HepG2 (cell line): Measurements from ENCODE around the gene DELE1. TPM values are rescaled to one million over a fixed set of nuclear protein-coding genes. Genes with fewer than 3 reads are reported as not detected.

ENCODE experiments used
- ATAC-seq: fragments of 200-7000 bp; cut with Tn5 transposase; 3 replicates; pipeline ENCODE4 v1.9.1; 2020; ENCODE audit warnings: mild to moderate bottlenecking, moderate library complexity
- BruUV-seq: library from RNA; stranded (reverse); fragments of 400-500 nt; replicated peaks from 2 replicates; lab custom pipeline; 2021; lab: Mats Ljungman, UMichigan
- CTCF ChIA-PET: fragments of 300-600 bp; formaldehyde crosslinking; extraction: SDS; loops from one replicate; lab custom pipeline; 2021; ENCODE audit warnings: low total read pairs, inconsistent platforms, low intra/inter-chr PET ratio; lab: Yijun Ruan, JAX
- POLR2A ChIA-PET: fragments of 350-600 bp; sonication (Branson Sonifier 250); formaldehyde crosslinking; loops from one replicate; lab custom pipeline; 2020; ENCODE audit warnings: antibody characterized with exemption, inconsistent platforms; lab: Yijun Ruan, JAX
- DNase-seq: peaks from one replicate; pipeline ENCODE4 v3.0.0-alpha.2; 2015; ENCODE audit warnings: low spot score
- FAIRE-seq: peaks from 3 replicates; lab custom pipeline; 2011; peaks lifted over from hg19 to GRCh38; lab: Jason Lieb, UNC
- H2AFZ ChIP-seq: one replicate; pipeline ENCODE4 v1.6.1; 2011; ENCODE audit warnings: low read length, inconsistent platforms
- H3K27ac ChIP-seq: fragments of 300-600 bp; 3 replicates; pipeline ENCODE4 v1.8.0; 2011; ENCODE audit warnings: mixed run types, mild to moderate bottlenecking, mixed read lengths, low read length, inconsistent platforms; ENCODE audit not compliant: insufficient read depth; ENCODE audit errors: extremely low read length
- H3K27me3 ChIP-seq, 2 experiments: fragments of 200-600 bp in 1 of 2; 2 replicates in 1 of 2; 3 replicates in 1 of 2; pipeline versions ENCODE4 v1.6.0 to v1.8.0; 2011; ENCODE audit warnings: low read length in 2 of 2, mild to moderate bottlenecking in 2 of 2, moderate library complexity in 2 of 2, inconsistent platforms in 1 of 2; ENCODE audit not compliant: insufficient read depth in 2 of 2, control insufficient read depth in 1 of 2
- H3K36me3 ChIP-seq, 2 experiments: fragments of 200-600 bp in 1 of 2; replicated peaks in 1 of 2; 2 replicates in 1 of 2; 3 replicates in 1 of 2; pipeline versions ENCODE4 v1.5.1 to v1.8.0; 2011; ENCODE audit warnings: low read length in 2 of 2, inconsistent platforms in 1 of 2; ENCODE audit not compliant: insufficient read depth in 2 of 2, control insufficient read depth in 1 of 2
- H3K4me1 ChIP-seq: 2 replicates; pipeline ENCODE4 v1.5.1; 2012; ENCODE audit warnings: low read length, inconsistent platforms; ENCODE audit not compliant: insufficient read depth
- H3K4me2 ChIP-seq: 2 replicates; pipeline ENCODE4 v1.6.0; 2011; ENCODE audit warnings: low read depth, low read length, inconsistent platforms
- H3K4me3 ChIP-seq, 3 experiments: fragments of 200-600 bp in 1 of 3; sonication (generic), shearing (Covaris generic) in 1 of 3; replicated peaks in 1 of 3; 2 replicates each; pipeline ENCODE4 v1.5.1; 2011 to 2016; ENCODE audit warnings: low read length in 3 of 3, inconsistent platforms in 2 of 3, low read depth in 2 of 3, mild to moderate bottlenecking in 2 of 3, control low read depth in 1 of 3, mixed read lengths in 1 of 3; ENCODE audit not compliant: insufficient read depth in 1 of 3
- H3K79me2 ChIP-seq: one replicate; pipeline ENCODE4 v1.6.1; 2011; ENCODE audit warnings: low read length, inconsistent platforms; ENCODE audit not compliant: insufficient read depth
- H3K9ac ChIP-seq: 2 replicates; pipeline ENCODE4 v1.6.0; 2011; ENCODE audit warnings: mild to moderate bottlenecking, low read depth, low read length, inconsistent platforms; ENCODE audit not compliant: insufficient read depth
- H3K9me3 ChIP-seq: 2 replicates; pipeline ENCODE4 v1.5.1; 2012; ENCODE audit warnings: mild to moderate bottlenecking, low read length
- H4K20me1 ChIP-seq: 2 replicates; pipeline ENCODE4 v1.6.0; 2011; ENCODE audit warnings: inconsistent platforms, mild to moderate bottlenecking, low read length, moderate library complexity; ENCODE audit not compliant: insufficient read depth
- BATF2 ChIP-seq: sonication (generic); formaldehyde crosslinking; IDR thresholded peaks from 2 replicates; pipeline ENCODE4 v1.8.0; 2022; ENCODE audit warnings: mild to moderate bottlenecking, missing genetic modification reagents, moderate library complexity
- CHCHD3 ChIP-seq: sonication (generic); formaldehyde crosslinking; IDR thresholded peaks from 2 replicates; pipeline ENCODE4 v1.8.0; 2022; ENCODE audit warnings: mild to moderate bottlenecking, missing genetic modification reagents, moderate library complexity
- CREB1 ChIP-seq, 2 experiments: fragments of 450-650 bp in 1 of 2; IDR thresholded peaks; 2 replicates each; pipeline ENCODE4 v1.6.1; 2016 to 2017; ENCODE audit warnings: control low read depth in 1 of 2, mild to moderate bottlenecking in 1 of 2, missing compliant biosample characterization in 1 of 2, missing genetic modification characterization in 1 of 2
- GATAD1 ChIP-seq: IDR thresholded peaks from 2 replicates; pipeline ENCODE4 v1.6.1; 2016; ENCODE audit warnings: missing genetic modification reagents, missing compliant biosample characterization
- GTF3A ChIP-seq: sonication (generic); formaldehyde crosslinking; conservative IDR thresholded peaks from 2 replicates; pipeline ENCODE4 v1.4.0; 2020; ENCODE audit warnings: mild to moderate bottlenecking, missing genetic modification reagents
- IRF2 ChIP-seq: IDR thresholded peaks from 2 replicates; pipeline ENCODE4 v1.6.1; 2018; ENCODE audit warnings: missing genetic modification reagents, missing compliant biosample characterization
- RELA ChIP-seq: sonication (generic); formaldehyde crosslinking; IDR thresholded peaks from 2 replicates; pipeline ENCODE4 v1.4.0; 2020; ENCODE audit warnings: missing genetic modification reagents
- SRSF4 ChIP-seq: fragments of 200-400 bp; formaldehyde crosslinking; IDR thresholded peaks from one replicate; pipeline ENCODE4 v1.6.1; 2018; ENCODE audit warnings: mild to moderate bottlenecking, low read depth, low read length, moderate library complexity; ENCODE audit not compliant: poor library complexity, severe bottlenecking
- STAG1 ChIP-seq: sonication (generic); formaldehyde crosslinking; IDR thresholded peaks from 2 replicates; pipeline ENCODE4 v1.4.0; 2020; ENCODE audit warnings: missing genetic modification reagents
- ZBTB4 ChIP-seq: sonication (generic); formaldehyde crosslinking; IDR thresholded peaks from 2 replicates; pipeline ENCODE4 v1.4.0; 2020; ENCODE audit warnings: missing genetic modification reagents, mild to moderate bottlenecking, borderline replicate concordance
- ZFP90 ChIP-seq: sonication (generic); formaldehyde crosslinking; IDR thresholded peaks from 2 replicates; pipeline ENCODE4 v1.8.0; 2022; ENCODE audit warnings: missing genetic modification reagents, mild to moderate bottlenecking, inconsistent platforms, borderline replicate concordance
- ZNF124 ChIP-seq: sonication (generic); formaldehyde crosslinking; IDR thresholded peaks from 2 replicates; pipeline ENCODE4 v1.4.0; 2020; ENCODE audit warnings: missing genetic modification reagents
- ZNF160 ChIP-seq: sonication (generic); formaldehyde crosslinking; IDR thresholded peaks from 2 replicates; pipeline ENCODE4 v1.8.0; 2022; ENCODE audit warnings: mild to moderate bottlenecking, inconsistent platforms, missing genetic modification reagents
- ZNF274 ChIP-seq: sonication (generic); formaldehyde crosslinking; IDR thresholded peaks from 2 replicates; pipeline ENCODE4 v1.5.1; 2020; ENCODE audit warnings: mild to moderate bottlenecking, missing genetic modification reagents
- WGBS: methylation state at CpG from one replicate; pipeline ENCODE4 v1.1.6; 2017; ENCODE audit warnings: low lambda C conversion rate; 5-methylcytosine and 5-hydroxymethylcytosine counted together
- in situ Hi-C: cut with HindIII; loops from 2 replicates; pipeline ENCODE4 v1.10.0; 2017; ENCODE audit warnings: low pct_unique_long_range_greater_than_20kb; ENCODE audit not compliant: extremely low pct_ligation_motif_present
- intact Hi-C: fragments of 100-400 bp; cut with micrococcal nuclease; formaldehyde crosslinking; loops from one replicate; pipeline ENCODE4 v1.10.0; 2022; ENCODE audit not compliant: unreplicated experiment
- polyA plus RNA-seq, 8 experiments: library from polyadenylated mRNA; depleted of rRNA in 3 of 8; stranded (reverse) in 7 of 8; unstranded in 1 of 8; fragments of >200 nt; fragmentation: Illumina TruSeq in 4 of 8; extraction: Trizol in 4 of 8; gene quantifications; 2 replicates each; pipeline versions ENCODE4 v1.2.1 to v1.2.3, GENCODE V29; 2011 to 2016; ENCODE audit warnings: low read depth in 4 of 8, missing spikeins in 1 of 8, mixed read lengths in 1 of 8; ENCODE audit not compliant: insufficient read depth in 1 of 8
- total RNA-seq, 5 experiments: library from RNA; depleted of rRNA; stranded (reverse); fragments of >200 nt; fragmentation: Illumina TruSeq; extraction: Trizol; gene quantifications; 2 replicates each; pipeline ENCODE4 v1.2.3, GENCODE V29; 2016; ENCODE audit warnings: low read depth in 1 of 5
- TF ChIP-seq, protein P1 (sequence below): sonication (generic); formaldehyde crosslinking; IDR thresholded peaks from 2 replicates; pipeline ENCODE4 v1.4.0; 2020; ENCODE audit warnings: missing genetic modification reagents, mild to moderate bottlenecking, borderline replicate concordance
- TF ChIP-seq, protein P2 (sequence below): sonication (generic); formaldehyde crosslinking; IDR thresholded peaks from 2 replicates; pipeline ENCODE4 v1.4.0; 2020; ENCODE audit warnings: missing genetic modification reagents

DELE1 gene
- total and polyA plus RNA-seq, 2 of the 13 experiments (the other 11 are each of a cell fraction or from before 2014, with no cell fraction given), result 57.5 to 90.3 TPM

DNA sequence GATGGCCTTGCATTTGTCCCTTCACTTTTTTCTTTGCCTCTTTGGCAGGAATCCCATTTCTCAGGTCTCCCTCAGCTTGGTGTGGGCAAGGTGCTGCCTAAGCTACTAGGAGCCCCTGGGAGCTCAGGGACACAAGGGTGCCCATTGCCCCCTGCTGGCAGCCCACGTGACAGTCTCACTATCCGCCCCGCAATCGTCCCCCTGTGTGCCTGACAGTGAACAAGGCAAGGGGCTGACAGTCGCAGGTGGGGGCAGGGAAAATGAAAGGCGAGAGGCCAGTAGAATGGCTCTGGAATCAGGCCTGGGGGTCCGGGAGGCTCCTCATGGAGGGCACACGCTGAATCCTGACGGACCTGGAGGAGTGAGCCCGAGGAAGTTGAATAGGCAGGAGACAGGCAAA, 36.3 kb downstream of the DELE1 start:
- H3K27me3 ChIP-seq, result peaks cover 0 to 28% of the 10 kb centered on the region in 2 experiments; a peak in 4 of 5 replicates
- H3K79me2 ChIP-seq, result no peaks in the 10 kb centered on the region
- no peaks in the 10 kb centered on the region for H3K36me3 ChIP-seq
- CTCF ChIA-PET, result interaction anchor here (1.0 to 2.8 kb wide), 9 partner anchors 12 to 295 kb away, joined by 3 to 30 read pairs (median 4); no protein-coding TSS in a partner anchor
- no peaks in the 10 kb centered on the region for H3K9me3 ChIP-seq
- no peak overlapping the region for H2AFZ ChIP-seq
- H3K9ac ChIP-seq, result no peak overlapping the region
- WGBS, result 19% methylated on average over 10 of the region's 10 CpGs
- FAIRE-seq (no peak), DNase-seq (peak; percentile 17), ATAC-seq (peak; percentile 79)
- no peaks in the 10 kb centered on the region for H4K20me1 ChIP-seq
- POLR2A ChIA-PET, result interaction anchor here (0.7 to 2.9 kb wide), 4 partner anchors 9 to 268 kb away, joined by 3 to 12 read pairs (median 3); partner anchors contain the start of genes DELE1 and RNF14
- in situ Hi-C loops (no loop called here), intact Hi-C loops (loop anchor here (1.0 to 5.0 kb wide), 4 partner anchors 33 to 268 kb away; no protein-coding TSS in a partner anchor)
- no peak overlapping the region for H3K27ac ChIP-seq
- peaks cover 20% of the 10 kb centered on the region for H3K4me1 ChIP-seq
- no TSS peak for BruUV-seq
- no peak overlapping the region for H3K4me3 ChIP-seq
- H3K4me2 ChIP-seq, result peak overlapping the region; percentile 79
- TF ChIP-seq CREB1 (IDR thresholded peaks at IDR 0.05) (no peak), CREB1 (CRISPR knock-in tag; IDR thresholded peaks at IDR 0.05) (no peak), ZNF274 (CRISPR knock-in tag) (0 out of 2 replicates have a peak, but pooled peaks have one; percentile 35), BATF2 (no peak), ZNF124 (CRISPR knock-in tag) (no peak), SRSF4 (no peak), RELA (CRISPR knock-in tag) (no peak), IRF2 (CRISPR knock-in tag) (no peak), ZNF160 (CRISPR knock-in tag) (no peak), STAG1 (CRISPR knock-in tag) (peak; percentile 43), GTF3A (no peak), ZFP90 (no peak), CHCHD3 (CRISPR knock-in tag) (no peak), GATAD1 (CRISPR knock-in tag) (no peak), ZBTB4 (CRISPR knock-in tag) (no peak)
- TF ChIP-seq, protein P1, sequence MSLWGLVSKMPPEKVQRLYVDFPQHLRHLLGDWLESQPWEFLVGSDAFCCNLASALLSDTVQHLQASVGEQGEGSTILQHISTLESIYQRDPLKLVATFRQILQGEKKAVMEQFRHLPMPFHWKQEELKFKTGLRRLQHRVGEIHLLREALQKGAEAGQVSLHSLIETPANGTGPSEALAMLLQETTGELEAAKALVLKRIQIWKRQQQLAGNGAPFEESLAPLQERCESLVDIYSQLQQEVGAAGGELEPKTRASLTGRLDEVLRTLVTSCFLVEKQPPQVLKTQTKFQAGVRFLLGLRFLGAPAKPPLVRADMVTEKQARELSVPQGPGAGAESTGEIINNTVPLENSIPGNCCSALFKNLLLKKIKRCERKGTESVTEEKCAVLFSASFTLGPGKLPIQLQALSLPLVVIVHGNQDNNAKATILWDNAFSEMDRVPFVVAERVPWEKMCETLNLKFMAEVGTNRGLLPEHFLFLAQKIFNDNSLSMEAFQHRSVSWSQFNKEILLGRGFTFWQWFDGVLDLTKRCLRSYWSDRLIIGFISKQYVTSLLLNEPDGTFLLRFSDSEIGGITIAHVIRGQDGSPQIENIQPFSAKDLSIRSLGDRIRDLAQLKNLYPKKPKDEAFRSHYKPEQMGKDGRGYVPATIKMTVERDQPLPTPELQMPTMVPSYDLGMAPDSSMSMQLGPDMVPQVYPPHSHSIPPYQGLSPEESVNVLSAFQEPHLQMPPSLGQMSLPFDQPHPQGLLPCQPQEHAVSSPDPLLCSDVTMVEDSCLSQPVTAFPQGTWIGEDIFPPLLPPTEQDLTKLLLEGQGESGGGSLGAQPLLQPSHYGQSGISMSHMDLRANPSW (CRISPR knock-in tag), result no peak
- TF ChIP-seq, protein P2, sequence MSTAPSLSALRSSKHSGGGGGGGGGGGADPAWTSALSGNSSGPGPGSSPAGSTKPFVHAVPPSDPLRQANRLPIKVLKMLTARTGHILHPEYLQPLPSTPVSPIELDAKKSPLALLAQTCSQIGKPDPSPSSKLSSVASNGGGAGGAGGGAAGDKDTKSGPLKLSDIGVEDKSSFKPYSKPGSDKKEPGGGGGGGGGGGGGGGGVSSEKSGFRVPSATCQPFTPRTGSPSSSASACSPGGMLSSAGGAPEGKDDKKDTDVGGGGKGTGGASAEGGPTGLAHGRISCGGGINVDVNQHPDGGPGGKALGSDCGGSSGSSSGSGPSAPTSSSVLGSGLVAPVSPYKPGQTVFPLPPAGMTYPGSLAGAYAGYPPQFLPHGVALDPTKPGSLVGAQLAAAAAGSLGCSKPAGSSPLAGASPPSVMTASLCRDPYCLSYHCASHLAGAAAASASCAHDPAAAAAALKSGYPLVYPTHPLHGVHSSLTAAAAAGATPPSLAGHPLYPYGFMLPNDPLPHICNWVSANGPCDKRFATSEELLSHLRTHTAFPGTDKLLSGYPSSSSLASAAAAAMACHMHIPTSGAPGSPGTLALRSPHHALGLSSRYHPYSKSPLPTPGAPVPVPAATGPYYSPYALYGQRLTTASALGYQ (CRISPR knock-in tag), result no peak
